ENCODE results near the gene ARL3.
"Not testable (repeated sequence)": the region's sequence is repeated elsewhere in the genome, so short reads cannot be mapped to it uniquely, and the experiment has no call there.

The ARL3 gene

GRCh38 chr10:102670065-102670670 is 44.0 kb downstream of the ARL3 start:
- DNase-seq = no peak

- DNase-seq = peak; percentile 67
These were observed 44.8 kb downstream of the ARL3 start for GRCh38 chr10:102669206-102670064.

- DNase-seq = no peak
These were observed 45.7 kb downstream of the ARL3 start for GRCh38 chr10:102668326-102669107.

DNA sequence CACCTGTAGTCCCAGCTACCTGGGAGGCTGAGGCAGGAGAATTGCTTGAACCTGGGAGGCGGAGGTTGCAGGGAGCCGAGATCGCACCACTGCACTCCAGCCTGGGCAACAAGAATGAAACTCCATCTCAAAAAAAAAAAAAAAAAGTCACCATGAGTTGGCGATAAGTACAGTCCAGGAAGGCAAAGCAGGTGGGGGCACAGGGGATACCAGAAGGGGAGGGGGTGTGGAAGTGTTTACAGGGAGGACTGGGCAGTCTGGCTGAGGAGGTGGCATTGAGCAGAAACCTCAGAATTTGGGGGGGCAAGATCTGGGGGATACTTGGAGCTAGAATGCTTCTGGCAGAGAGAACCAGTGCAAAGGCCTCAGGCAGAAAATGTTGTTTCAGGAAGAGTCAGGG is 46.8 kb downstream of the ARL3 start:
- DNase-seq = not testable (repeated sequence)

DNA sequence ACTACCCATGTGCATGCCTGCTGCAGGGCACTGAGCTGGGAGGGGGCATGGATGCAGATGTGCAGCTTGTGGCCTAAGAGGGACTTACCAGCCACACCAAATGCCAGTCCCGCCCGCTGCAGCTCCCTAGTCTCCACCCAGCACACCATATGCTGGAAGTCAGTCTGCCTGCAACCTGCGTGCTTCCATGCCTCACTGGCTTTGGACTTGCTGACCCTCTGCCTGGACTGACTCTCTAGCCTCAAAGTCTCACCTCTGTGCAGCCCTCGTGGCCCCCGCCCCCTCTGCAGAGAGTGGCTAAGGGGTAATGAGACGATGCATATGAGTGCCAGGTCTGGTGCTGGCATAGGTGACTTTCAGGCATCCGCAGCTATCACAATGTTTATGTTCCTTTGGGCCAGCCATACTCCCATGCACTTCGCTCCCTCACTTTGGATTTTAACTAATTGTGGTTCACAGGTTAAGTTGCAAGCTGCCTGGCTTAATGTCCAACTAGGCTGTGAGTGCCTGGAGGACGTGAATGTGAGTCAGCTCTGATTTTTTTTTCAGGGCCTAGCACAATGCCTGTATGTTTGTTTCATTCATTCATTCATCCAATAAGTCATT is 48.2 kb downstream of the ARL3 start:
- no peak for DNase-seq

DNA sequence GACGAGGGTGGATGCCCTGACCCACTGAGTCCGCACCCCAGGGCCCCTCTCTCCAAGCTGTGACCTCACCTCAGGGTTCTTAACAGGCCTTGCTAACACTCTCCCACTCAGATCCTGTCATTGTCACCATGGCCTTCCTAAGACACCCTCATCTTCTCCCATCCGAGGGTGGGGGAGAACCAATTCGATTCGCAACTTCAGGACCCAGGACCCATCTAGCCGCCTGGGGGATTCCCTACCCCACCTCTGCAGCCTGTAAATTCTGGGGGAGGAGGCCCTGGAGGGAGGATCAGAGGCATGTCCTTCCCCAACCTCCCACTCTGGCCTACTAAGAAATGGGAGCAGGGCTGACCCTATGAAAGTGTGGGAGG is 52.6 kb downstream of the ARL3 start:
- no peak for DNase-seq

DNA sequence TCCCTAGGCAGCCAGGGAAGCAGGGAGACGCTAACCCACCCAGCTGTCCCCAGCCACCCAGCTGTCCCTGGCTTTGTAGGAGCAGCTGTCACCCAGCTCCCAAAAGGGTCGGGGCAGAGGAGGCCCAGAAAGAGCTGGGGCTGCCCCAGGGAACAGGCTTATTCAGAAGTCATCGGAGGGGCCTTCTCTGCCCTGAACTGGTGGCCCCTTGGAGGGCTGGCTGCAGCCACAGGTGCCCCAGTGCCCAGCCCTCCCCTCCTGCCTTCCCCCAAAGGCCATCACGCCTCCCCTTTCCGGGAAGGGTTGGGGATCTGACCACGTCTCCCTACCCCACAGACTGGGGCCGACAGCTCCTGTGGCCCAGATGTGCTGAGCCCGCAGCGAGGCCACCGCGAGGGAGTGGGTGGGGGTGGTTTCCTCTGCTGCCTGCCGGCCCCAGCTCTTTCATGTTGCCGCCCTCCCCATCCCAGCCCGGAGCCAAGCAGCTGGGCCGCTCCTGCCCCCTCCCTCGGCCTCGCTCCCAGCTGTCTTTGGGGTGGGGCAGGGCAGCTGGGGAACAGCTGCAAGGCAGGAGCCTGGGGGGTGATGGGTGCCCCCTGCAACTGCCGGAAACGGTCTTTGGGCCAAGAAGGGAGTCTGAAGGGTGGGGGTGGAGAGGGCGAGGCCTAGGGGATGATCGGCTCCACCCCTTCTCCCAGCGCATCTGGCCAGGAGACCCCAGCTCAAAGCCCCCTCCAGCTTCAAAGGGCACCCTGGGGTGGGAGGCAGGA is 53.1 kb downstream of the ARL3 start:
- peak; percentile 67 for DNase-seq

DNA sequence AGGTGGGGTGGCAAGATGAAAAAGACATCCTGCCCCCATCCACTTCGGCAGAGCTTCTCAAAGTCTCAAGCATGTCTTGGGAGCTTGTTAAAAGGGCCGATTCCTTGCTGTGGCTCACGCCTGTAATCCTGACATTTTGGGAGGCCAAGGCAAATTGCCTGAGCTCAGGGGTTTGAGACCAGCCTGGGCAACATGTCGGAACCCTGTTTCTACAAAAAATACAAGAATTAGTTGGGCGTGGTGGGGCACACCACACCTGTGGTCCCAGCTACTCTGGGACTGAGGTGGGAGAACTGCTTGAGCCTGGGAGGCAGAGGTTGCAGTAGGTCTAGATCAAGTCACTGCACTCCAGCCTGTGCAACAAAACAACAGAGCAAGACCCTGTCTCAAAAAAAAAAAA is 55.4 kb downstream of the ARL3 start:
- no peak for DNase-seq

GRCh38 chr10:102657984-102658724 is 56.0 kb downstream of the ARL3 start:
- DNase-seq = no peak

- DNase-seq = no peak
These were observed 56.7 kb downstream of the ARL3 start for GRCh38 chr10:102657451-102657850.

DNA sequence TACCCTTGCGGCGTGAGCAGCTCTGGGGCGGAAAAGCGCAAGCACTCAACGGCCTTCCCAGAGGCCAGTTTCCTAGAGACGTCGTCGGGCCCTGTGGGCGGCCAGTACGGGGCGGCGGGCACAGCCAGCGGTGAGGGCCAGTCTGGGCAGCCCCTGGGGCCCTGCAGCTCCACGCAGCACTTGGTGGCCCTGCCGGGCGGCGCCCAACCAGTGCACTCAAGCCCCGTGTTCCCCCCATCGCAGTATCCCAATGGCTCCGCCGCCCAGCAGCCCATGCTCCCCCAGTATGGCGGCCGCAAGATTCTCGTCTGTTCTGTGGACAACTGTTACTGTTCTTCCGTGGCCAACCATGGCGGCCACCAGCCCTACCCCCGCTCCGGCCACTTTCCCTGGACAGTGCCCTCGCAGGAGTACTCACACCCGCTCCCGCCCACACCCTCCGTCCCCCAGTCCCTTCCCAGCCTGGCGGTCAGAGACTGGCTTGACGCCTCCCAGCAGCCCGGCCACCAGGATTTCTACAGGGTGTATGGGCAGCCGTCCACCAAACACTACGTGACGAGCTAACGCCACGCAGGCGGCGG is 57.3 kb downstream of the ARL3 start:
- DNase-seq = no peak

GRCh38 chr10:102656026-102656425 is 58.2 kb downstream of the ARL3 start:
- no peak for DNase-seq

DNA sequence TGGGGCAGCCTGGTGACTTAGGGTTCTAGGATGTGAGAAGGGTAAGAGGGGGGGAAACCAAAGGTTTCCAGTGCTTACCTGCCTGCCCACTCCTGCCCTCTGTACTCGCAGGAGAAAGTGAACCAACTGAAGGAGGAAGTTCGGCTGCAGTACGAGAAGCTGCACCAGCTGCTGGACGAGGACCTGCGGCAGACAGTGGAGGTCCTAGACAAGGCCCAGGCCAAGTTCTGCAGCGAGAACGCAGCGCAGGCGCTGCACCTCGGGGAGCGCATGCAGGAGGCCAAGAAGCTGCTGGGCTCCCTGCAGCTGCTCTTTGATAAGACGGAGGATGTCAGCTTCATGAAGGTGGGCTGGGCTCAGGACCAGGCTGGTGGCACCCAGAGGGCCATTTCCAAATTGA is 59.2 kb downstream of the ARL3 start:
- DNase-seq = no peak

DNA sequence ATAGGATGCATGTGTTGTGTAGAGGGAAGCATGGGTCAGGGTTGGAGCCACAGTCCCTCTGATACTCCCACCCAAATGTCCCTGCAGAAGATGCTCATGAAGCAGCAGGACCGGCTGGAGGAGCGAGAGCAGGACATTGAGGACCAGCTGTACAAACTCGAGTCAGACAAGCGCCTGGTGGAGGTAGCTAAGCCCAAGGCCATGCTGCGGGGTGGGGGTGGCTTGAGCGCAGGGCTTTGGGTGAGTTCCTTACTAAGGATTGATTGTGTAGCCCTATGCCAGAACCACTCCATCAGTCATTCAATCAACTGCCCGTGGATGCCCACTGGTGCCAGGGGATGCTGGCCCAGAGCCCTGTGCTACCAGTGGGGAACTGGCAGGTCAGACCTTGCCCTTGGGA is 59.6 kb downstream of the ARL3 start:
- DNase-seq = no peak

- DNase-seq = no peak
These were observed 61.1 kb downstream of the ARL3 start for GRCh38 chr10:102653060-102653459.

DNA sequence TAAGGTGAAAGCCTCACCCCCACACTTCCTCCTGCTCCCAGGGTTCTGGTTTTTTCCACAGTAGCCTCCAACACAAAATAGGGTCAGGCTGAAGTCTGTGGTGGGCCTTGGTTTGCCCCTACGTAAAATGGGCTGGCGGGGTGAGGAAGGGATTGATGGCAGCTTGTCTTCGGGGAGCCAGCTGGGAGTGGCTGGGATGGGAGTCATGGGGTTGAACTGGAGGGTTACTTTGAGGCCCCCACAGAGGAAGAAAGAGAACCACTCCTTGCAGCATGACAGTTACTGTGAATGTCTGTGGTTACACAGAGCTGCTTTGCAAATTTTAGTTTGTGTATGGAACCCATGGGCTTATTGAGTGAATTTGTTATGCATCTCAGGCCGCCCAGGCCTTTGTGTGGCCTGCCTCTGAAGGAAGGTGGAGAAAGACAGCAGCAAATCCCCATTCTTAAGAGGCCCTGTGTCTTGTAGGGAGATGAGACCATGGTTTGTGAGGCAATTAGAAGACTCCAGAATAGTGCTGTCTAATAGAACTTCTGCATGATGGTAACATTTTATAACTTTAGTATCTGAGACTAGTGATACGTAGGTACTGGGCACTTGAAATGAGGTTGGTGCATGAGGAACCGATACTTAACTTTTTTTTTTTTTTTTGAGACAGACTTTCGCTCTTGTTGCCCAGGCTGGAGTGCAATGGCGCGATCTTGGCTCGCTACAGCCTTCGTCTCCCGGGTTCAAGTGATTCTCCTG is 61.9 kb downstream of the ARL3 start:
- DNase-seq = no peak

DNA sequence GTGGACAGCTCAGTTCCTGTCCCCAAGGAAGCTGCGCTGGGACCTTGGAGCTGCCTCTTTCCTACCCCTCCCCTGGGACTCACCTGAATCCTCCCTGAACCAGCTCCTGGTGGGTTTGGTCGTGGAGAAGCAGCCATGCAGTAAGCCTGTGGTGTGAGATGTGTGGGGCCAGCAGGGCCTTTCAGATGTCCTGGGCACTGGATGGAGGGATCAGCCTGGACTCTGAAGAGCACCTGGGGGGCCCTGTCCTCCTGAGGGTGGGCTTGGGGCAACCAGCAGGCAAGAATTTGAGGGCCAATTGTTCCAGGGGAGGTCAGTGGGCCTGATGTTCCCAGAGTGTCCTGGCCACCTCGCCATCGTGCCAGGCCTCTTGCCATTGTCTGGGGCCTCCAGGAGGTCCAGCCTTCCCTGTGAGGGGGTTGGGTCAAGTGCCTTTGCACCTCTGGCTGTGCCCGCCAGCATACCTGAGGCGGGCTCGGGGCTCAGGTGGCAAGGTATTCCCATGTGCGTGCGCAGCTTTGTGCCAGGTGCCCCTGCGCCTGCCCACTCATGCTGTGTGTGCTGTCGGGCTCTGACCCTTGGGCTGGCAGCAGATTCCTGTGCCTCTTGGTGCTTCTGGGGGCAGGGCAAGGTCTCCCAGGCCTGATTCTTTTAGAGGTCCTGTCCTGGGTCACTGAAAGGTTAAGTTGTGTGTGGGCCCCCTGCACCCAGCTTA is 62.6 kb downstream of the ARL3 start:
- DNase-seq = no peak

DNA sequence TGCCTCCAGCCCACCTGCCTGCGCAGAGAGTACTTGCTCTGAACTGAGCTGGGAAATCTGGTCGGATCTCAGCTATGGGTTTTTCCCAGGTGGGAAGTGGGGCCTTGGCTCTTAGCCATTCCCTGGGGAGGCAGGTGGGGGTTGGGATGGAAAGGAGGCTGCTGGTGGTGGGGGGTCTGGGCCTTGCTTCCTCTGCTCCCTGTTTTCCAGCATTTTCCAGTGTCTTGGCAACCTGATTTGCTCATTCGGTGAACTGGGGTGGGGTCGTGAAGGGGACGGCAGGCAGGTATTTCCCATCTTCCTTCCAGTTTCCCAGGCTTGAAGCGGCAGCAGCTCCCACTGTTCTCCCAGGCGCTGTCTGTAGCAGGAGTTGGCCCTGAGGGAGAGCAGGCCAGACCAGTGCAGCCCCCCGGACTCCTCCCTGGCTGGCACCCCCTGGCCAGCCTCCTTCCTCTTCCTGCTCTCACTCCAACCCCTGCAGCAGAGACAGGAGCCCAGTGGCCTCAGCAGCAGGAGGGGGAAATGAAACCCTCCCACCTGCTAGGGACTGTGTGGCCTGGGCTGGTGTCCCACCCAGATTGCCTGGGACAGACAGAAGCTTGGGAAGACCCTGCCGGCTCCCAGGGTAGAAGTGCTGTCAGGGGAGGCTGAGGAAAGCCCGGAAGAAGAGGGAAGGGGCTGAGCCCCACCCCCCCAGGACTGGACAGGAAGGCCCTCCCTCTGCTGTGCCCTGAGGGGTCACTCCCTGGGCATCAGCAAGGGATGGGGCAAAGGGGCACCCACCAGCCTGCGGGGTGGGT is 63.3 kb downstream of the ARL3 start:
- DNase-seq = no peak

All from hematopoietic multipotent progenitor cell treated with erythropoietin and hydrocortisone succinate and interleukin-3 and kit ligand, for 8 days (in vitro differentiated cells).